ENCODE measurements around the gene RNF8. TPM values are rescaled to one million over a fixed set of nuclear protein-coding genes. Genes with fewer than 3 reads are reported as not detected.

Gene RNF8
- total and polyA plus RNA-seq, 10 of the 15 experiments (the other 5 are each of a cell fraction or from before 2014, with no cell fraction given): 7.8 to 30.2 (median 23.3) TPM

- TF ChIP-seq IKZF1 (conservative IDR thresholded peaks at IDR 0.05) (no peak), E2F8 (IDR thresholded peaks at IDR 0.05; ENCODE audit: low read depth, partially characterized antibody) (no peak)
These were observed 6.6 kb upstream of the RNF8 start (continued) for GRCh38 chr6:37347177-37347576.

DNA sequence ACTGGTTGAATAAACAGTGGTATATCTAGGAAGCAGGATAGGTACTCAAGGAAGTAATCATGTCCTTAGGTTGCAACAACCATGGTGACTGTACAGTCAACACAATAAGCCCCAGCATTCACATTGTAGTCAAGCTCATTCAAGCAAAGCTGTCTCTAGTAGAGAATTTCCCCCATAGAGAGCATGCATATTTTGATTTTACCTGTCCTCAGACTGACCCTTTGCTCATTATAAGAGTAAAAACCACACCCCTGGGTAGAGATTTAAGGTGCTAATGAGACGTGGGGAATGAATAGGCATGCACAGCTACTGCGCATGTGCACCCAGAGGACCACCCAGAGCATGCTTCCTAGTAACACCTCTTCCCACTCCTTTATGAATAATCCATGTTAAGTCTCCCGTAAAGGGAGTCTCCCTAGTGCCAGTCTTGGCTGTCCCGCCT is 6.1 kb upstream of the RNF8 start:
- ChIA-PET CTCF (interaction anchor here (1.0 kb wide), 1 partner anchor 33 kb away, joined by 3 read pairs; no protein-coding TSS in a partner anchor), POLR2A (no interaction called here), RAD21 (ENCODE audit: unreplicated experiment) (no interaction called here), SMC1A (ENCODE audit: uncharacterized antibody, unreplicated experiment) (no interaction called here)
- Histone ChIP-seq H3K36me3 (ENCODE audit: control insufficient read depth in 2 of 2, insufficient read depth in 2 of 2, low read length in 1 of 2) (no peaks in the 10 kb centered on the region), H3K9ac (ENCODE audit: control insufficient read depth, insufficient read depth, low read length) (no peak overlapping the region), H3K79me2 (ENCODE audit: control insufficient read depth, insufficient read depth, low read length) (no peaks in the 10 kb centered on the region), H3K4me3 (no peak overlapping the region), H3K27me3 (replicated peaks in 1 of 2; ENCODE audit: control insufficient read depth in 2 of 2, insufficient read depth in 2 of 2, low read length in 1 of 2) (no peaks in the 10 kb centered on the region), H3K27ac (ENCODE audit: control insufficient read depth, insufficient read depth) (no peak overlapping the region), H2AFZ (ENCODE audit: control insufficient read depth, low read depth, low read length) (no peak overlapping the region), H3K9me3 (replicated peaks; ENCODE audit: control insufficient read depth, insufficient read depth, low read length) (no peaks in the 10 kb centered on the region), H3K4me1 (ENCODE audit: control insufficient read depth, insufficient read depth, low read length) (no peaks in the 10 kb centered on the region), H4K20me1 (ENCODE audit: control insufficient read depth, insufficient read depth) (no peaks in the 10 kb centered on the region), H3K4me2 (ENCODE audit: control insufficient read depth, insufficient read depth) (no peak overlapping the region)
- in situ Hi-C loops (cut with MboI) (no loop called here), intact Hi-C loops (cut with micrococcal nuclease; ENCODE audit: unreplicated experiment) (no loop called here)
- 66% methylated on average over 4 of the region's 4 CpGs for WGBS (ENCODE audit: insufficient coverage, insufficient replicate concordance, low lambda C conversion rate, missing lambda C conversion rate)
- DNase-seq (ENCODE audit: low read depth, low spot score): no peak
- no peak for FAIRE-seq
- BruUV-seq (replicated peaks): no TSS peak
- TF ChIP-seq TCF7 (IDR thresholded peaks at IDR 0.05; ENCODE audit: borderline replicate concordance): no peak
- peak; percentile 76 for TF ChIP-seq MTA2 (IDR thresholded peaks at IDR 0.05; ENCODE audit: low read depth)
- no peak for TF ChIP-seq KAT2A (conservative IDR thresholded peaks at IDR 0.05; ENCODE audit: control insufficient read depth, low read depth, low read length)
- ATAC-seq: no peak; the same call in 2 of the 3 replicates

All from GM12878 (cell line).